RCC 7860 (cell line): Measurements from ENCODE around the gene SPESP1.

ENCODE experiments used
- DNase-seq: peaks from one replicate; pipeline ENCODE4 v3.0.0-alpha.2; 2015; ENCODE audit warnings: low spot score
- FAIRE-seq: peaks from 2 replicates; lab custom pipeline; 2012; peaks lifted over from hg19 to GRCh38; lab: Jason Lieb, UNC

The SPESP1 gene

DNA sequence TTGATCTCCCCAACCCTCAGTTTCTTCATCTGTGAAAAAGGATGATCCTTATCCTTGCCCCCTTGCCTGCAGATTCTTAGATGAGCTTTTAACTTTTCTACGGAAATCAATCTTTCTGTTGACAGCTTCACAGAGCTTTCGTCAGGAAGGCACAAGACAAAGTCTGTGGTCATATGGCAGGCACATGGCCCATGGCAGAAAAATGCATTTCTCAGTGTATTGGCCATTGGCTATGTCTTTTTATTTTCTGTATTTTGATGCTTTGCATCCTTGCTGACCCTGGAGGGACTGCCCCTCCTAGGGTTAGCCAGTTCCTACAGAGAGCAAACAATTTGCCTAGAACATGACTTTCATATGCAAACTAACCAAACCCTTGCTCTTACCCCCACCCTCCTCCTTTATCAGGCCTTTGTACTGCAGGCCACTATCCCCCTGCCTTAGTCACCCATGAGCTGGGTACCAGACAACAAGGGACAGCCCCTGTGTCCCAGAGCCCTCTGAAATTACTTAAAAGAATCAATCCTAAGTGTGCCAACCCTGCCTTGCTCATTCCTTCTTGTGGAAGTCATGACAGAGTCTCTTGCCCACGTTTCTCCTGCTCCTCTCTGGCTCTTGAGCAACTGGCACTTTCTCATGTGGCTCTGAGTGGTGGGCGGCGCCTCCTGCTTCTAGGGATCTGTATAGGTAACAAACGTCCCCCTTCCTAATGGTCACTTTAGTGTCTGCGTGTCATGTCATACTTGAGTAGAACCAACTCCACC lies 60.1 kb downstream of the SPESP1 start:
- FAIRE-seq = no peak

DNA sequence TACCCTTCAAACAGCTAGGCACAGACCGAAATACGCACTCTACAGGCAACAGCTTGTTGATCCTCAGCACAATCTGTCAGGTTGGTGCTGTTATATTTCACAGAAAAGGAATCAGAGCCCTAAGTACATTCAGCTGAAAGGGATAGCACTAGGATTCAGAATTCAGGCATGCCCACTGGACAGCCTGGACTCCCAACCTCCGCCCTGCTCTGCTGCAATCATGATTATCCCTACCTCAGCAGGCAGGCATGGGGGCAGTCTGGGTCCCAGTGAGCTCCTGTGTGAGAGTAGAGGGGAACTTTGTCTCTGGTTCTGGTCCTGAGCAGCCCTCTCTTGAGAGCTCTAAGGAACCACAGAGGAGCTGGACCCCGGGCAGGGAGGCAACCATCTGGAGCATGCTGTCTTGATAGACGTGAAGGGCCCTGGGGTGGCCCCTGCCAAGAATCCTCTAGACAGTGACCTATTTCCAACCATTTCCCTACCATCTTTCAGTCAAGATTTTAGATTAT lies 60.7 kb downstream of the SPESP1 start:
- DNase-seq = no peak
- FAIRE-seq = no peak

More for the DNA sequence above, 60.1 kb downstream of the SPESP1 start:
- DNase-seq = no peak

DNA sequence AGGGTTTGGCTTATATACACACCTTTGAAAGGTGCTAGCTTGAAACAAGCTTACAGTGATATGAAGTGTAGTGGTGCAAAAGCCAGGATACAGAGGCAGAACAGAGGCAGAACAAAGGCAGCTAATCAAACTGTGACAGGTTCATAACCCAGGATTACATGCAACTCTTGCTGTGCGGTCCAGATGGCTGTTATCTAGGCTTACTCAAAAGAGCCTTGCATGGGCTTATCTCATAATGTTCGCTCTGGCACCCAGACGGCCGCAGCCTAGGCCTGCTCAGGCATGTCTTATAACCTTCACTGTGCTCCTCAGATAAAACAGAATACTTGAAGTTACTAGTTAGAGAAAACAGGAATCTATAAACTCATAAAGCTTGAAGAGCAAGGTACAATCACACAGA lies 61.4 kb downstream of the SPESP1 start:
- FAIRE-seq (no peak), DNase-seq (no peak)

DNA sequence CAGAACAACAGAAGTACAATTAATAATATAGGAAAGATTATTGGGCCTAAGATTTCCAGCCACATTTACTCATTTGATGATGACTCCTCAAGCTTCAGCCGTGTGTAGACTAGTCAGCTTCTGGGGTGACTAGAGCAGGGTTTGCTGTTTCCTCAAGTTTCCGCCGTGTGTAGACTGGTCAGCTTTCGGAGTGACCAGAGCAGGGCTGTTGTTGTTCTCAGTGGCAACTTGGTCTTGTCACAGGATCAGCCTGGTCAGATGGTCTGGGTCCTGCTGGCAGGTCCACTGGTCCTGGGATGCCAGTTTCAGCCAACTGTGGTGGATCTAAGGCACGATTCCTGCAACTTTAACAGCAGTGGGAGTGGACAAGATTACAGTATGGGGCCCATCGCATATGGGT lies 62.4 kb downstream of the SPESP1 start:
- FAIRE-seq (no peak), DNase-seq (no peak)

DNA sequence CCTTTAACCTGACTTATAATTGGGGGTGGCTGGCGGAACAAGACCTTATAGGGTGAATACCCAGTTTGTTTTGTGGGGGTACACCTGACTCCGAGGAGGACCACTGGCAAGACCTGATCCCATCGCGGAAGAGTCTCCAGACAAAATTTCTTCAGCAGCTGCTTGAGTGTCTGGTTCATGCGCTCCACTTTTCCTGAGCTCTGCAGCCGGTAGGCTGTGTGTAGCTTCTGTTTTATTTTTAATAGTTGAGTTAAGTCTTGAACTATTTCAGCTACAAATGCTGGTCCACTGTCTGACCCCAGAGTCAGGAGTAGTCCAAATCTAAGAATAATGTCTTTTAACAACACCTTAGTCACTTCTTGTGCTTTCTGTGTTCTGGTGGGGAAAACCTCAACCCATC lies 63.0 kb downstream of the SPESP1 start:
- no peak for DNase-seq
- no peak for FAIRE-seq

DNA sequence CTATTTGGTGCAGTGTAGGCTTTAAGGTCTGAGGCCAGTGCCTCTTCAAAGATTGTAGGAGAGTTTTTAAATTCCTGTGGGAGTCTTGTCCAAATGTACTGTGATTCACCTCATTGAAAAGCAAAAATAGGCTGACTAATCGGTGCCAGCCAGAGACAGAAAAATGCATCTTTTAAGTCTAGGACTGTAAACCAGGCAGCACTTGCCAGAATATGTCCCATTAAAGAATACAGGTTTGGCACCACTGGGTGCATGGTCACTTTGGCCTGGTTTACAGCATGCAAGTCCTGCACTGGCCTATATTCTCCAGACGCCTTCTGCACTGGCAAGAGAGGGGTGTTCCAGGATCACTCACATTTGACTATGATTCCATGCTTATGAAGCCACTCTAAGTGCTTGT lies 63.8 kb downstream of the SPESP1 start:
- DNase-seq (no peak), FAIRE-seq (no peak)

DNA sequence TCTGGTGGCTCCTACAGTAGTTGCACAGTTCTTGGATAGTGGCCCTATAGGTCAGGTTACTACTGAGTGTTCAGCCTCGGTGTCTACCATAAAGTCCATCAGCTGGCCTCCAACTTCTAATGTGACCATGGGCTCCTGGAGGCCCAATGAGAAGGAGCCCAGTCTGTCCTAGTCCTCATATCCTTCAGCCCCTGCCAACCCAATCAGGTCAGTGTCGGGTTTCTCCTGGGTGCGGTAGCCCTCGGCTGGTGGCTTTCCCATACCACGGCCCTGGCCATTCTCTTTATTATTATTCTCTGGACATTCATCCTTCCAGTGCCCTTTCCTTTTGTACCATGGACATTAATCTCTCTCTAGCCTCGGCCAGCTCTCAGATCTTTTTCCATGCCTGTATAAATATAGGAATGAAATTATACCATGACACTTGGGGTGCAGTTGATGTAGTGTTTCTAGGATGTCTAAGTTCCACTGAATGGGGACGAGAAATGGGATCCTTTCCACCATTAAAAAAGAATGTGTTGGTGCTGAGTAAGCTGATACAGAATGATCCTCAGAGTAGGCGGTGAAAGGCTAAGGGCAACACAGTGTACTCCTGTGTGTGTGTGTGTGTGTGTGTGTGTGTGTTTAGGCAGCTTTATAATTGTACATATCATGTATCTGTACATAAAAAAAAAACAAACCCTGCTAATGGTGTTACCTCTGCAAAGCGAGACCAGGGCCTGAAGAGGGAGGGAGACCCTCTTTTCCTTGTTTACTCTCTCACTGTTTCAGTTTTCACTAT lies 64.8 kb downstream of the SPESP1 start:
- DNase-seq (no peak), FAIRE-seq (no peak)
